OCI-LY7 (cell line): Measurements from ENCODE around the gene CCT2. TPM values are rescaled to one million over a fixed set of nuclear protein-coding genes. Genes with fewer than 3 reads are reported as not detected.

ENCODE experiments used
- BruUV-seq: library from RNA; stranded (reverse); fragments of 400-500 nt; replicated peaks from 2 replicates; lab custom pipeline; 2021; lab: Mats Ljungman, UMichigan
- CTCF ChIA-PET: fragments of 300-600 bp; sonication (Branson Sonifier 250); formaldehyde crosslinking; loops from one replicate; lab custom pipeline; 2022; ENCODE audit warnings: antibody characterized with exemption; ENCODE audit not compliant: unreplicated experiment; lab: Charles Lee
- POLR2A ChIA-PET: fragments of 300-600 bp; sonication (Branson Sonifier 250); formaldehyde crosslinking; loops from one replicate; lab custom pipeline; 2022; ENCODE audit warnings: antibody characterized with exemption; lab: Charles Lee
- DNase-seq: peaks from one replicate; pipeline ENCODE4 v3.0.0-alpha.2; 2015; ENCODE audit warnings: low spot score
- H2AFZ ChIP-seq: fragments of 200-600 bp; sonication (generic), shearing (Covaris generic); 2 replicates; pipeline ENCODE4 v1.6.1; 2014; ENCODE audit warnings: mild to moderate bottlenecking, antibody characterized with exemption, low read length, moderate library complexity
- H3K27ac ChIP-seq: fragments of 200-600 bp; sonication (generic); 2 replicates; pipeline ENCODE4 v1.5.1; 2014; ENCODE audit warnings: mixed run types, low read depth, mild to moderate bottlenecking, moderate library complexity, low read length, inconsistent platforms; ENCODE audit not compliant: poor library complexity, severe bottlenecking
- H3K36me3 ChIP-seq: fragments of 200-600 bp; sonication (generic); 2 replicates; pipeline ENCODE4 v1.6.1; 2014; ENCODE audit warnings: mild to moderate bottlenecking, antibody characterized with exemption, low read length, moderate library complexity, mixed read lengths; ENCODE audit not compliant: insufficient read depth
- H3K4me1 ChIP-seq: fragments of 200-600 bp; sonication (generic); 2 replicates; pipeline ENCODE4 v1.5.1; 2014; ENCODE audit warnings: mild to moderate bottlenecking, low read length; ENCODE audit not compliant: insufficient read depth, poor library complexity, severe bottlenecking
- H3K4me2 ChIP-seq: fragments of 200-600 bp; sonication (generic); 2 replicates; pipeline ENCODE4 v1.6.1; 2014; ENCODE audit warnings: mild to moderate bottlenecking, low read length
- H3K4me3 ChIP-seq: fragments of 200-600 bp; sonication (generic); 2 replicates; pipeline ENCODE4 v1.5.1; 2014; ENCODE audit warnings: mild to moderate bottlenecking, low read depth, low read length; ENCODE audit not compliant: poor library complexity, severe bottlenecking
- H3K79me2 ChIP-seq: fragments of 200-600 bp; sonication (generic); 2 replicates; pipeline ENCODE4 v1.6.1; 2016; ENCODE audit warnings: low read depth, mild to moderate bottlenecking, low read length, moderate library complexity, mixed read lengths; ENCODE audit not compliant: insufficient read depth
- H3K9me2 ChIP-seq: fragments of 200-600 bp; sonication (generic); 2 replicates; pipeline ENCODE4 v1.6.1; 2016; ENCODE audit warnings: mild to moderate bottlenecking, low read length, mixed read lengths; ENCODE audit not compliant: insufficient read depth
- H3K9me3 ChIP-seq: fragments of 200-600 bp; sonication (generic); 2 replicates; pipeline ENCODE4 v1.6.1; 2014; ENCODE audit warnings: mild to moderate bottlenecking, mixed run types, low read length, mixed read lengths
- H4K20me1 ChIP-seq: fragments of 200-600 bp; sonication (generic); 2 replicates; pipeline ENCODE4 v1.6.1; 2014; ENCODE audit warnings: mild to moderate bottlenecking, antibody characterized with exemption, low read length, moderate library complexity, mixed read lengths; ENCODE audit not compliant: insufficient read depth
- EZH2phosphoT487 ChIP-seq: fragments of 200-600 bp; sonication (generic); IDR thresholded peaks from 2 replicates; pipeline ENCODE4 v1.6.1; 2018; ENCODE audit warnings: low read depth, borderline replicate concordance, mild to moderate bottlenecking, mixed run types, antibody characterized with exemption, low read length, moderate library complexity, mixed read lengths
- intact Hi-C: fragments of 100-400 bp; cut with micrococcal nuclease; formaldehyde crosslinking; loops from one replicate; pipeline ENCODE4 v1.10.0; 2022; ENCODE audit not compliant: unreplicated experiment
- total RNA-seq, 2 experiments: library from RNA; depleted of rRNA in 1 of 2; stranded (reverse); fragments of >200 nt in 1 of 2; shearing (Covaris generic) in 1 of 2; gene quantifications; 2 replicates each; pipeline ENCODE4 v1.2.3, GENCODE V29; 2014 to 2022
- TF ChIP-seq, protein P1 (sequence below): fragments of 200-600 bp; sonication (generic); conservative IDR thresholded peaks from 2 replicates; pipeline ENCODE4 v1.5.1; 2014; ENCODE audit warnings: mild to moderate bottlenecking, antibody characterized with exemption, low read length, moderate library complexity, mixed read lengths

Gene CCT2
- total RNA-seq, 2 experiments from 2014 or later, result 248 to 317 TPM

DNA sequence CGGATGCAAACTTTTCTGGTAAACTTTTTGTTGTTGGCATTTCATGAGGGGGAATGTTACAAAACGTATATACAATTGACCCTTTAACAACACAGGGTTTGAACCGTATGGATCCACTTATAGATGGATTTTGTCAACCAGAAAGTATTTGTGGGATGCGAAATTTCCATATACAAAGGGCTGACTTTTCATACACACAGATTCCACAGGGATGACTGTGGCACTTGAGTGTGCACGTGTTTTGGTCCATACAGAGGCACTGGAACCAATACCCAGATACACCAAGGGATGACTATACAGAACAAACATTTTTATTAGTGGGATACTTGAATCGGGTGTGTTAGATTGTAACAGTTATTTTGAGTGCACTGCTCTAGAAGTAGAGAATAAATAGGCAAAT lies 29.8 kb upstream of the CCT2 start:
- no peak for DNase-seq
- H2AFZ ChIP-seq, result no peak overlapping the region
- CTCF ChIA-PET, result no interaction called here
- no peaks in the 10 kb centered on the region for H3K9me3 ChIP-seq
- H4K20me1 ChIP-seq, result no peaks in the 10 kb centered on the region
- H3K36me3 ChIP-seq, result no peaks in the 10 kb centered on the region
- H3K27ac ChIP-seq, result no peak overlapping the region
- no peaks in the 10 kb centered on the region for H3K4me1 ChIP-seq
- H3K79me2 ChIP-seq, result no peaks in the 10 kb centered on the region
- no peaks in the 10 kb centered on the region for H3K9me2 ChIP-seq
- H3K4me2 ChIP-seq, result no peak overlapping the region
- POLR2A ChIA-PET, result interaction anchor here (0.6 kb wide), 2 partner anchors 184 to 381 kb away, joined by 4 read pairs; no protein-coding TSS in a partner anchor
- no peak overlapping the region for H3K4me3 ChIP-seq
- no TSS peak for BruUV-seq
- no peak for TF ChIP-seq EZH2phosphoT487
- TF ChIP-seq, protein P1, sequence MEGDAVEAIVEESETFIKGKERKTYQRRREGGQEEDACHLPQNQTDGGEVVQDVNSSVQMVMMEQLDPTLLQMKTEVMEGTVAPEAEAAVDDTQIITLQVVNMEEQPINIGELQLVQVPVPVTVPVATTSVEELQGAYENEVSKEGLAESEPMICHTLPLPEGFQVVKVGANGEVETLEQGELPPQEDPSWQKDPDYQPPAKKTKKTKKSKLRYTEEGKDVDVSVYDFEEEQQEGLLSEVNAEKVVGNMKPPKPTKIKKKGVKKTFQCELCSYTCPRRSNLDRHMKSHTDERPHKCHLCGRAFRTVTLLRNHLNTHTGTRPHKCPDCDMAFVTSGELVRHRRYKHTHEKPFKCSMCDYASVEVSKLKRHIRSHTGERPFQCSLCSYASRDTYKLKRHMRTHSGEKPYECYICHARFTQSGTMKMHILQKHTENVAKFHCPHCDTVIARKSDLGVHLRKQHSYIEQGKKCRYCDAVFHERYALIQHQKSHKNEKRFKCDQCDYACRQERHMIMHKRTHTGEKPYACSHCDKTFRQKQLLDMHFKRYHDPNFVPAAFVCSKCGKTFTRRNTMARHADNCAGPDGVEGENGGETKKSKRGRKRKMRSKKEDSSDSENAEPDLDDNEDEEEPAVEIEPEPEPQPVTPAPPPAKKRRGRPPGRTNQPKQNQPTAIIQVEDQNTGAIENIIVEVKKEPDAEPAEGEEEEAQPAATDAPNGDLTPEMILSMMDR, result no peak
- intact Hi-C loops, result no loop called here

DNA sequence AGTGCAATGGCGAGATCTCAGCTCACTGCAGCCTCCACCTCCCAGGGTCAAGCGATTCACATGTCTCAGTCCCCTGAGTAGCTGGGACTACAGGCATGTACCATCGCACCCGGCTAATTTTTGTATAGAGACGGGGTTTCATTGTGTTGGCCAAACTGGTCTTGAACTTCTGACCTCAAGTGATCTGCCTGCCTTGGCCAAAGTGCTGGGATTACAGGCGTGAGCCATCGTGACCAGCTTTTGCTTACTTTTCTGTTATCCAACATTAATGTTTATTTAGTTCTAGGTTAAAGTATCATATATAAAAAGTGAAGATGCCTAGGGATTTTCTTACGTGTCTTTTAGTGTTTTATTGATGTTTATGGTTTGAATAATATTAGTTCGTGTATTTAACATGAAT lies 28.9 kb upstream of the CCT2 start:
- CTCF ChIA-PET, result no interaction called here
- H3K4me3 ChIP-seq, result no peak overlapping the region
- no peaks in the 10 kb centered on the region for H3K9me2 ChIP-seq
- no peak overlapping the region for H3K27ac ChIP-seq
- H3K4me2 ChIP-seq, result no peak overlapping the region
- POLR2A ChIA-PET, result interaction anchor here (1.5 kb wide), 1 partner anchor 10 kb away, joined by 5 read pairs; no protein-coding TSS in a partner anchor
- TF ChIP-seq, protein P1, result no peak
- no peak for TF ChIP-seq EZH2phosphoT487
- no peak for DNase-seq
- no peaks in the 10 kb centered on the region for H3K9me3 ChIP-seq
- no peaks in the 10 kb centered on the region for H3K36me3 ChIP-seq
- intact Hi-C loops, result no loop called here
- H2AFZ ChIP-seq, result no peak overlapping the region
- H3K79me2 ChIP-seq, result no peaks in the 10 kb centered on the region
- no peaks in the 10 kb centered on the region for H3K4me1 ChIP-seq
- H4K20me1 ChIP-seq, result no peaks in the 10 kb centered on the region
- no TSS peak for BruUV-seq

DNA sequence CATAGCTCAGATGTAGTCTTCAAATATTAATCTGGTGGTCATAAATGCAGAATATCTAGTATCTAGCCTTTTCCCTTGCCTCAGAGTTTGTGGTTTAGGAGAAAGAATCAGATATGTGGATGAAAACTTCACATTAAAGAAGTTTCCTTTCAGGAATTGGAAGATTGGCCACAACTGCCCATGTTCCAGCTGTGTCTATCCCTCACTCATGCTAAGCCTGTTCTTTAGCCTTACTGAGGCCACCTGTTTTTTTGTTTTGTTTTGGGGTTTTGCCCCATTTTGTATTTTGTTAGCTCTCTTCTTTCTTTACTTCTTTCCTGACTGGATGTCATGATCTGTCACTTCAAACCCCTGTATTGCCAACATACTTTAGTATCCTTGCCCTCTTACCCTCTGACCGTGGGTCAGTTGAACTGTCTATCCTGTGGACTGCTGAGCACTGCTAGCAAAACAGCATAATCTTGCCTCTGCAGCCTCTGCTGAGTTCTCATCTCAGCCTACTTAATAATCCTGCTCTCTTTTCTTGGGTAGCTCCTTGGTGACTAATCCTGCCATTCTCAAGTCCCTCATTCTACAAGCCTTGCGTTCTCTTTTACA lies 22.0 kb upstream of the CCT2 start:
- intact Hi-C loops, result no loop called here
- no peaks in the 10 kb centered on the region for H3K9me3 ChIP-seq
- no peaks in the 10 kb centered on the region for H3K79me2 ChIP-seq

More for the DNA sequence above, 22.0 kb upstream of the CCT2 start:
- ChIA-PET CTCF (interaction anchor here (0.6 kb wide), 1 partner anchor 15 kb away, joined by 3 read pairs; no protein-coding TSS in a partner anchor), POLR2A (no interaction called here)
- Histone ChIP-seq H3K27ac (no peak overlapping the region), H3K36me3 (peaks cover 21% of the 10 kb centered on the region), H3K4me3 (no peak overlapping the region), H3K4me1 (no peaks in the 10 kb centered on the region), H3K9me2 (no peaks in the 10 kb centered on the region), H2AFZ (no peak overlapping the region), H3K4me2 (no peak overlapping the region), H4K20me1 (no peaks in the 10 kb centered on the region)
- TF ChIP-seq, protein P1, result no peak
- TF ChIP-seq EZH2phosphoT487, result no peak
- no TSS peak for BruUV-seq
- no peak for DNase-seq
